HepG2 (cell line): ENCODE data around the gene HSD17B2. TPM values are rescaled to one million over a fixed set of nuclear protein-coding genes. Genes with fewer than 3 reads are reported as not detected.
A peak's percentile ranks its signal among the peaks of the same experiment; 100 is the strongest.

Source experiments
- AKNA ChIP-seq: sonication (generic); formaldehyde crosslinking; IDR thresholded peaks from 2 replicates; pipeline ENCODE4 v1.4.0; 2020; ENCODE audit warnings: missing genetic modification reagents, borderline replicate concordance
- CEBPZ ChIP-seq: IDR thresholded peaks from 2 replicates; pipeline ENCODE4 v1.6.1; 2012; ENCODE audit warnings: low read length, improper control_type of control experiment
- FUBP1 ChIP-seq: sonication (generic); formaldehyde crosslinking; IDR thresholded peaks from 2 replicates; pipeline ENCODE4 v1.5.1; 2020; ENCODE audit warnings: missing genetic modification reagents, mild to moderate bottlenecking, borderline replicate concordance
- HMG20A ChIP-seq: IDR thresholded peaks from 2 replicates; pipeline ENCODE4 v1.6.1; 2016; ENCODE audit warnings: borderline replicate concordance
- HNRNPH1 ChIP-seq: fragments of 200-400 bp; formaldehyde crosslinking; optimal IDR thresholded peaks from 2 replicates; pipeline ENCODE3; 2017; ENCODE audit warnings: mild to moderate bottlenecking, low read depth, low read length
- KDM3A ChIP-seq: IDR thresholded peaks from 2 replicates; pipeline ENCODE4 v1.6.1; 2018; ENCODE audit warnings: low read depth, missing compliant biosample characterization
- LCORL ChIP-seq, 2 experiments: fragments of 450-650 bp in 1 of 2; sonication (generic) in 1 of 2; formaldehyde crosslinking in 1 of 2; IDR thresholded peaks; 2 replicates each; pipeline versions ENCODE4 v1.5.0 to v1.6.1; 2017 to 2020; ENCODE audit warnings: antibody characterized with exemption in 1 of 2, missing genetic modification reagents in 1 of 2
- TBX3 ChIP-seq: fragments of 450-650 bp; IDR thresholded peaks from 2 replicates; pipeline ENCODE4 v1.6.1; 2017; ENCODE audit warnings: antibody characterized with exemption, mild to moderate bottlenecking, inconsistent platforms, borderline replicate concordance
- ZFP36L1 ChIP-seq: sonication (generic); formaldehyde crosslinking; IDR thresholded peaks from 2 replicates; pipeline ENCODE4 v1.8.0; 2022; ENCODE audit warnings: mild to moderate bottlenecking, missing genetic modification reagents, moderate library complexity
- ZNF12 ChIP-seq: sonication (generic); formaldehyde crosslinking; IDR thresholded peaks from 2 replicates; pipeline ENCODE4 v1.5.0; 2020; ENCODE audit warnings: missing genetic modification reagents
- ZNF142 ChIP-seq: sonication (generic); formaldehyde crosslinking; IDR thresholded peaks from 2 replicates; pipeline ENCODE4 v1.4.0; 2020; ENCODE audit warnings: missing genetic modification reagents
- ZNF674 ChIP-seq: sonication (generic); formaldehyde crosslinking; IDR thresholded peaks from 2 replicates; pipeline ENCODE4 v1.5.0; 2020; ENCODE audit warnings: low read depth, mild to moderate bottlenecking, missing genetic modification reagents
- polyA plus RNA-seq, 8 experiments: library from polyadenylated mRNA; depleted of rRNA in 3 of 8; stranded (reverse) in 7 of 8; unstranded in 1 of 8; fragments of >200 nt; fragmentation: Illumina TruSeq in 4 of 8; extraction: Trizol in 4 of 8; gene quantifications; 2 replicates each; pipeline versions ENCODE4 v1.2.1 to v1.2.3, GENCODE V29; 2011 to 2016; ENCODE audit warnings: low read depth in 4 of 8, missing spikeins in 1 of 8, mixed read lengths in 1 of 8; ENCODE audit not compliant: insufficient read depth in 1 of 8
- total RNA-seq, 5 experiments: library from RNA; depleted of rRNA; stranded (reverse); fragments of >200 nt; fragmentation: Illumina TruSeq; extraction: Trizol; gene quantifications; 2 replicates each; pipeline ENCODE4 v1.2.3, GENCODE V29; 2016; ENCODE audit warnings: low read depth in 1 of 5

HSD17B2 gene
- total and polyA plus RNA-seq, 2 of the 13 experiments (the other 11 are each of a cell fraction or from before 2014, with no cell fraction given): 26.3 to 69.3 TPM

GRCh38 chr16:82083710-82084353 is 48.8 kb downstream of the HSD17B2 start (continued):
- TF ChIP-seq ZNF142 (CRISPR knock-in tag) (no peak), HMG20A (no peak), ZNF12 (no peak), AKNA (no peak), FUBP1 (CRISPR knock-in tag) (no peak), HNRNPH1 (no peak), ZNF674 (CRISPR knock-in tag) (no peak), ZFP36L1 (CRISPR knock-in tag) (no peak), CEBPZ (no peak), LCORL (IDR thresholded peaks at IDR 0.05) (no peak), LCORL (CRISPR knock-in tag; IDR thresholded peaks at IDR 0.05) (peak; percentile 67), KDM3A (CRISPR knock-in tag) (no peak), TBX3 (no peak)
